ENCODE results near the gene ARMC8.

Gene ARMC8

GRCh38 chr3:138327831-138328230, 140.7 kb downstream of the ARMC8 start:
- no peak for TF ChIP-seq CTCF (conservative IDR thresholded peaks at IDR 0.05; ENCODE audit: low read depth, low read length)
- no peak overlapping the region for H3K4me3 ChIP-seq (ENCODE audit: low read depth, low read length)
- DNase-seq (ENCODE audit: low read depth): peak; percentile 9

GRCh38 chr3:138328341-138328740, 141.2 kb downstream of the ARMC8 start:
- peak; percentile 43 for TF ChIP-seq CTCF (conservative IDR thresholded peaks at IDR 0.05; ENCODE audit: low read depth, low read length)
- H3K4me3 ChIP-seq (ENCODE audit: low read depth, low read length): no peak overlapping the region
- peak; percentile 65 for DNase-seq (ENCODE audit: low read depth)

GRCh38 chr3:138329127-138329983, 142.3 kb downstream of the ARMC8 start, which contains the start of gene NME9:
Gene NME9 (minus strand): TSS chr3:138329851. CDS start chr3:138329335, 516 bp downstream.
- peak within 1 kb of the TSS; percentile 66 for H3K4me3 ChIP-seq (ENCODE audit: low read depth, low read length)
- TF ChIP-seq CTCF (conservative IDR thresholded peaks at IDR 0.05; ENCODE audit: low read depth, low read length): peak; percentile 85
- peak; percentile 85 for DNase-seq (ENCODE audit: low read depth)

- no peak for DNase-seq (ENCODE audit: low read depth)
- TF ChIP-seq CTCF (conservative IDR thresholded peaks at IDR 0.05; ENCODE audit: low read depth, low read length): no peak
- peak overlapping the region; percentile 66 for H3K4me3 ChIP-seq (ENCODE audit: low read depth, low read length)
These were observed 142.8 kb downstream of the ARMC8 start for GRCh38 chr3:138329984-138330293.

- peak; percentile 53 for TF ChIP-seq CTCF (conservative IDR thresholded peaks at IDR 0.05; ENCODE audit: low read depth, low read length)
- peak; percentile 67 for DNase-seq (ENCODE audit: low read depth)
- no peak overlapping the region for H3K4me3 ChIP-seq (ENCODE audit: low read depth, low read length)
These were observed 144.2 kb downstream of the ARMC8 start for GRCh38 chr3:138331143-138331894.

GRCh38 chr3:138332472-138333073, 145.5 kb downstream of the ARMC8 start:
- peak; percentile 66 for TF ChIP-seq CTCF (conservative IDR thresholded peaks at IDR 0.05; ENCODE audit: low read depth, low read length)
- DNase-seq (ENCODE audit: low read depth): peak; percentile 75
- H3K4me3 ChIP-seq (ENCODE audit: low read depth, low read length): no peak overlapping the region
